Nephron progenitor cell (in vitro differentiated cells): Measurements from ENCODE around the gene GRN.
"Not testable (repeated sequence)": the region's sequence is repeated elsewhere in the genome, so short reads cannot be mapped to it uniquely, and the experiment has no call there.

Experiments used
- DNase-seq: peaks from one replicate; pipeline ENCODE4 v3.0.0; 2021
- H3K27ac Mint-ChIP-seq: 2 replicates; pipeline ENCODE4 v1.8.0; 2021; ENCODE audit warnings: mild to moderate bottlenecking, moderate library complexity, mixed read lengths
- H3K27me3 Mint-ChIP-seq: 2 replicates; pipeline ENCODE4 v1.8.0; 2021; ENCODE audit warnings: mild to moderate bottlenecking, low read depth, mixed read lengths; ENCODE audit not compliant: poor library complexity
- H3K36me3 Mint-ChIP-seq: 2 replicates; pipeline ENCODE4 v1.8.0; 2021; ENCODE audit warnings: low read depth, mixed read lengths
- H3K4me1 Mint-ChIP-seq: 2 replicates; pipeline ENCODE4 v1.8.0; 2021; ENCODE audit warnings: mixed read lengths
- H3K4me3 Mint-ChIP-seq: 2 replicates; pipeline ENCODE4 v1.8.0; 2021; ENCODE audit warnings: mild to moderate bottlenecking, moderate library complexity, mixed read lengths
- H3K9me3 Mint-ChIP-seq: 2 replicates; pipeline ENCODE4 v1.8.0; 2021; ENCODE audit warnings: mild to moderate bottlenecking, moderate library complexity, mixed read lengths
- TF ChIP-seq, protein P1 (sequence below): fragments of 200-600 bp; sonication (generic); IDR thresholded peaks from 2 replicates; pipeline ENCODE4 v1.5.0; 2021; ENCODE audit warnings: antibody characterized with exemption

GRN gene

DNA sequence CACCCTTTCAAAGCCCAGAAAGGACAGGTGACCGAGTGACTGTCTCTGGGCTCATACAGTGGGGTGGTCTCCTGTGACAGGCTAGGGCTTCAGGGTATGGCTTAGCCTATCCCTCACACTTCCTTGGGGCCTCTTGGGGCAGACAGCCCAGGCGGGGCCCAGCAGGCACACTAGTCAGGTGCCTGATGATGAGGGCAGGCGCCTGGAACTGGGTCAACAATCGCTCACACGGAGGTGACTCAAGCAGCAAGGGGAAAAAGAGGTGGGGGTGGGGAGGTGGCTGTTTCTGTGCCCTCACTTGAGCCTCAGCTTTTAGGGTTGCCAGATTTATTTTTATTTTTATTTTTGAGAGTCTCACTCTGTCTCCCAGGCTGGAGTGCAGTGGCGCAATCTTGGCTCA, 6.4 kb upstream of the GRN start:
- no peaks in the 10 kb centered on the region for H3K36me3 Mint-ChIP-seq
- no peak overlapping the region for H3K27ac Mint-ChIP-seq
- peaks cover 54% of the 10 kb centered on the region for H3K27me3 Mint-ChIP-seq
- H3K4me1 Mint-ChIP-seq = peaks cover 21% of the 10 kb centered on the region
- H3K4me3 Mint-ChIP-seq = no peak overlapping the region
- no peaks in the 10 kb centered on the region for H3K9me3 Mint-ChIP-seq
- TF ChIP-seq, protein P1, sequence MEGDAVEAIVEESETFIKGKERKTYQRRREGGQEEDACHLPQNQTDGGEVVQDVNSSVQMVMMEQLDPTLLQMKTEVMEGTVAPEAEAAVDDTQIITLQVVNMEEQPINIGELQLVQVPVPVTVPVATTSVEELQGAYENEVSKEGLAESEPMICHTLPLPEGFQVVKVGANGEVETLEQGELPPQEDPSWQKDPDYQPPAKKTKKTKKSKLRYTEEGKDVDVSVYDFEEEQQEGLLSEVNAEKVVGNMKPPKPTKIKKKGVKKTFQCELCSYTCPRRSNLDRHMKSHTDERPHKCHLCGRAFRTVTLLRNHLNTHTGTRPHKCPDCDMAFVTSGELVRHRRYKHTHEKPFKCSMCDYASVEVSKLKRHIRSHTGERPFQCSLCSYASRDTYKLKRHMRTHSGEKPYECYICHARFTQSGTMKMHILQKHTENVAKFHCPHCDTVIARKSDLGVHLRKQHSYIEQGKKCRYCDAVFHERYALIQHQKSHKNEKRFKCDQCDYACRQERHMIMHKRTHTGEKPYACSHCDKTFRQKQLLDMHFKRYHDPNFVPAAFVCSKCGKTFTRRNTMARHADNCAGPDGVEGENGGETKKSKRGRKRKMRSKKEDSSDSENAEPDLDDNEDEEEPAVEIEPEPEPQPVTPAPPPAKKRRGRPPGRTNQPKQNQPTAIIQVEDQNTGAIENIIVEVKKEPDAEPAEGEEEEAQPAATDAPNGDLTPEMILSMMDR = no peak
- DNase-seq = no peak

DNA sequence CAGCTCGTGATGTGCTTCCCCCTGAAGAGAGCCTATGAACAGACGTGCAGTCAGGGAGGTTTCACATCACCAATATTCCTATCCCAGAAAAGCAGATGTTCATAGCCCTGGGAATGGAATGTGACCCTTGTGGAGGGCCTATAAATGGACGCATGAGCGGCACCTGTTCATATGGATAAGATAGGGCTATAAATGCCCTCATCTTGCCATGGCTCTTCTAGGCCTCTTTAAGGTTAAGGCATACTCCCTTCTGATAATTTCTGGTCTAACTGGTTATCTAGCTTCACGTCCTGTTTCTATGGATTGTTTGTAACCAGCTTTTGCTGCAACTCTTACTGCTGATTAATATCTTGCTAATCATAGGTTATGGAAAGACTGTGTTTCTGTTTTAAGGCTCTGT, 4.5 kb upstream of the GRN start:
- not testable (repeated sequence) for H3K27ac Mint-ChIP-seq, H3K36me3 Mint-ChIP-seq, DNase-seq, H3K9me3 Mint-ChIP-seq, H3K4me3 Mint-ChIP-seq
- Mint-ChIP-seq H3K27me3 (peaks cover 49% of the 10 kb centered on the region), H3K4me1 (peaks cover 37% of the 10 kb centered on the region)

- H3K27ac Mint-ChIP-seq = no peak overlapping the region
- no peaks in the 10 kb centered on the region for H3K9me3 Mint-ChIP-seq
- H3K27me3 Mint-ChIP-seq = peaks cover 40% of the 10 kb centered on the region
- peaks cover 27% of the 10 kb centered on the region for H3K4me1 Mint-ChIP-seq
- no peaks in the 10 kb centered on the region for H3K36me3 Mint-ChIP-seq
- TF ChIP-seq, protein P1 = no peak
- no peak for DNase-seq
- H3K4me3 Mint-ChIP-seq = peak overlapping the region; percentile 92
These were observed 1.4 kb upstream of the GRN start for GRCh38 chr17:44343510-44344209.

GRCh38 chr17:44345454-44346026, 438 bp downstream of the GRN start:
- H3K9me3 Mint-ChIP-seq = no peaks in the 10 kb centered on the region
- H3K27ac Mint-ChIP-seq = peak overlapping the region; percentile 93
- TF ChIP-seq, protein P1 = peak; percentile 54
- H3K4me3 Mint-ChIP-seq = peak overlapping the region; percentile 92
- DNase-seq = peak; percentile 71
- peaks cover 26% of the 10 kb centered on the region for H3K4me1 Mint-ChIP-seq
- H3K27me3 Mint-ChIP-seq = peaks cover 36% of the 10 kb centered on the region
- H3K36me3 Mint-ChIP-seq = no peaks in the 10 kb centered on the region

- Mint-ChIP-seq H3K9me3 (no peaks in the 10 kb centered on the region), H3K4me1 (peaks cover 26% of the 10 kb centered on the region), H3K27ac (no peak overlapping the region), H3K36me3 (no peaks in the 10 kb centered on the region), H3K27me3 (peaks cover 30% of the 10 kb centered on the region), H3K4me3 (peak overlapping the region; percentile 92)
- TF ChIP-seq, protein P1 = no peak
- DNase-seq = no peak
These were observed 1.2 kb downstream of the GRN start for GRCh38 chr17:44346064-44346844.

GRCh38 chr17:44347206-44348055, 2.3 kb downstream of the GRN start:
- H3K36me3 Mint-ChIP-seq, H3K9me3 Mint-ChIP-seq, H3K27ac Mint-ChIP-seq, DNase-seq, H3K4me3 Mint-ChIP-seq: not testable (repeated sequence)
- Mint-ChIP-seq H3K27me3 (peaks cover 20% of the 10 kb centered on the region), H3K4me1 (peaks cover 26% of the 10 kb centered on the region)
